HepG2 (cell line): ENCODE results near the gene LBX2. TPM values are rescaled to one million over a fixed set of nuclear protein-coding genes. Genes with fewer than 3 reads are reported as not detected.
A peak's percentile ranks its signal among the peaks of the same experiment; 100 is the strongest.

ENCODE experiments used
- ATAC-seq: fragments of 200-7000 bp; cut with Tn5 transposase; 3 replicates; pipeline ENCODE4 v1.9.1; 2020; ENCODE audit warnings: mild to moderate bottlenecking, moderate library complexity
- BruUV-seq: library from RNA; stranded (reverse); fragments of 400-500 nt; replicated peaks from 2 replicates; lab custom pipeline; 2021; lab: Mats Ljungman, UMichigan
- CTCF ChIA-PET: fragments of 300-600 bp; formaldehyde crosslinking; extraction: SDS; loops from one replicate; lab custom pipeline; 2021; ENCODE audit warnings: low total read pairs, inconsistent platforms, low intra/inter-chr PET ratio; lab: Yijun Ruan, JAX
- POLR2A ChIA-PET: fragments of 350-600 bp; sonication (Branson Sonifier 250); formaldehyde crosslinking; loops from one replicate; lab custom pipeline; 2020; ENCODE audit warnings: antibody characterized with exemption, inconsistent platforms; lab: Yijun Ruan, JAX
- DNase-seq: peaks from one replicate; pipeline ENCODE4 v3.0.0-alpha.2; 2015; ENCODE audit warnings: low spot score
- FAIRE-seq: peaks from 3 replicates; lab custom pipeline; 2011; peaks lifted over from hg19 to GRCh38; lab: Jason Lieb, UNC
- H2AFZ ChIP-seq: one replicate; pipeline ENCODE4 v1.6.1; 2011; ENCODE audit warnings: low read length, inconsistent platforms
- H3K27ac ChIP-seq: fragments of 300-600 bp; 3 replicates; pipeline ENCODE4 v1.8.0; 2011; ENCODE audit warnings: mixed run types, mild to moderate bottlenecking, mixed read lengths, low read length, inconsistent platforms; ENCODE audit not compliant: insufficient read depth; ENCODE audit errors: extremely low read length
- H3K27me3 ChIP-seq, 2 experiments: fragments of 200-600 bp in 1 of 2; 2 replicates in 1 of 2; 3 replicates in 1 of 2; pipeline versions ENCODE4 v1.6.0 to v1.8.0; 2011; ENCODE audit warnings: low read length in 2 of 2, mild to moderate bottlenecking in 2 of 2, moderate library complexity in 2 of 2, inconsistent platforms in 1 of 2; ENCODE audit not compliant: insufficient read depth in 2 of 2, control insufficient read depth in 1 of 2
- H3K36me3 ChIP-seq, 2 experiments: fragments of 200-600 bp in 1 of 2; replicated peaks in 1 of 2; 2 replicates in 1 of 2; 3 replicates in 1 of 2; pipeline versions ENCODE4 v1.5.1 to v1.8.0; 2011; ENCODE audit warnings: low read length in 2 of 2, inconsistent platforms in 1 of 2; ENCODE audit not compliant: insufficient read depth in 2 of 2, control insufficient read depth in 1 of 2
- H3K4me1 ChIP-seq: 2 replicates; pipeline ENCODE4 v1.5.1; 2012; ENCODE audit warnings: low read length, inconsistent platforms; ENCODE audit not compliant: insufficient read depth
- H3K4me2 ChIP-seq: 2 replicates; pipeline ENCODE4 v1.6.0; 2011; ENCODE audit warnings: low read depth, low read length, inconsistent platforms
- H3K4me3 ChIP-seq, 3 experiments: fragments of 200-600 bp in 1 of 3; sonication (generic), shearing (Covaris generic) in 1 of 3; replicated peaks in 1 of 3; 2 replicates each; pipeline ENCODE4 v1.5.1; 2011 to 2016; ENCODE audit warnings: low read length in 3 of 3, inconsistent platforms in 2 of 3, low read depth in 2 of 3, mild to moderate bottlenecking in 2 of 3, control low read depth in 1 of 3, mixed read lengths in 1 of 3; ENCODE audit not compliant: insufficient read depth in 1 of 3
- H3K79me2 ChIP-seq: one replicate; pipeline ENCODE4 v1.6.1; 2011; ENCODE audit warnings: low read length, inconsistent platforms; ENCODE audit not compliant: insufficient read depth
- H3K9ac ChIP-seq: 2 replicates; pipeline ENCODE4 v1.6.0; 2011; ENCODE audit warnings: mild to moderate bottlenecking, low read depth, low read length, inconsistent platforms; ENCODE audit not compliant: insufficient read depth
- H3K9me3 ChIP-seq: 2 replicates; pipeline ENCODE4 v1.5.1; 2012; ENCODE audit warnings: mild to moderate bottlenecking, low read length
- H4K20me1 ChIP-seq: 2 replicates; pipeline ENCODE4 v1.6.0; 2011; ENCODE audit warnings: inconsistent platforms, mild to moderate bottlenecking, low read length, moderate library complexity; ENCODE audit not compliant: insufficient read depth
- DBP ChIP-seq: sonication (generic); formaldehyde crosslinking; IDR thresholded peaks from 2 replicates; pipeline ENCODE4 v1.4.0; 2020; ENCODE audit warnings: missing genetic modification reagents; ENCODE audit errors: not compliant biosample characterization
- DRAP1 ChIP-seq: IDR thresholded peaks from 2 replicates; pipeline ENCODE4 v1.6.1; 2016; ENCODE audit warnings: missing genetic modification reagents, missing compliant biosample characterization
- FOXP4 ChIP-seq: sonication (generic); formaldehyde crosslinking; IDR thresholded peaks from 2 replicates; pipeline ENCODE4 v1.4.0; 2020; ENCODE audit warnings: missing genetic modification reagents
- PHF21A ChIP-seq: sonication (generic); formaldehyde crosslinking; IDR thresholded peaks from 2 replicates; pipeline ENCODE4 v1.5.0; 2020; ENCODE audit warnings: mild to moderate bottlenecking, missing genetic modification reagents
- PRPF4 ChIP-seq: fragments of 200-400 bp; formaldehyde crosslinking; IDR thresholded peaks from 2 replicates; pipeline ENCODE4 v1.6.1; 2016; ENCODE audit warnings: low read length, low read depth; ENCODE audit not compliant: poor library complexity, severe bottlenecking
- SALL1 ChIP-seq: sonication (generic); formaldehyde crosslinking; IDR thresholded peaks from 2 replicates; pipeline ENCODE4 v1.8.0; 2022; ENCODE audit warnings: mild to moderate bottlenecking, missing genetic modification reagents
- SYNCRIP ChIP-seq: fragments of 200-400 bp; formaldehyde crosslinking; IDR thresholded peaks from 2 replicates; pipeline ENCODE4 v1.6.1; 2018; ENCODE audit warnings: mild to moderate bottlenecking, low read depth, low read length; ENCODE audit not compliant: insufficient read depth
- ZMYM2 ChIP-seq: sonication (generic); formaldehyde crosslinking; IDR thresholded peaks from 2 replicates; pipeline ENCODE4 v1.8.0; 2022; ENCODE audit warnings: mild to moderate bottlenecking, missing genetic modification reagents
- ZNF280B ChIP-seq: sonication (generic); formaldehyde crosslinking; IDR thresholded peaks from 2 replicates; pipeline ENCODE4 v1.5.0; 2020; ENCODE audit warnings: missing genetic modification reagents, mild to moderate bottlenecking, borderline replicate concordance
- ZNF33A ChIP-seq: sonication (generic); formaldehyde crosslinking; IDR thresholded peaks from 2 replicates; pipeline ENCODE4 v1.5.1; 2020; ENCODE audit warnings: missing genetic modification reagents, mild to moderate bottlenecking, moderate library complexity, borderline replicate concordance
- ZNF644 ChIP-seq: IDR thresholded peaks from 2 replicates; pipeline ENCODE4 v1.6.1; 2016; ENCODE audit warnings: low read depth
- ZNF780A ChIP-seq: sonication (generic); formaldehyde crosslinking; IDR thresholded peaks from 2 replicates; pipeline ENCODE4 v1.8.0; 2022; ENCODE audit warnings: mild to moderate bottlenecking, missing genetic modification reagents, moderate library complexity
- WGBS: methylation state at CpG from one replicate; pipeline ENCODE4 v1.1.6; 2017; ENCODE audit warnings: low lambda C conversion rate; 5-methylcytosine and 5-hydroxymethylcytosine counted together
- in situ Hi-C: cut with HindIII; loops from 2 replicates; pipeline ENCODE4 v1.10.0; 2017; ENCODE audit warnings: low pct_unique_long_range_greater_than_20kb; ENCODE audit not compliant: extremely low pct_ligation_motif_present
- intact Hi-C: fragments of 100-400 bp; cut with micrococcal nuclease; formaldehyde crosslinking; loops from one replicate; pipeline ENCODE4 v1.10.0; 2022; ENCODE audit not compliant: unreplicated experiment
- polyA plus RNA-seq, 8 experiments: library from polyadenylated mRNA; depleted of rRNA in 3 of 8; stranded (reverse) in 7 of 8; unstranded in 1 of 8; fragments of >200 nt; fragmentation: Illumina TruSeq in 4 of 8; extraction: Trizol in 4 of 8; gene quantifications; 2 replicates each; pipeline versions ENCODE4 v1.2.1 to v1.2.3, GENCODE V29; 2011 to 2016; ENCODE audit warnings: low read depth in 4 of 8, missing spikeins in 1 of 8, mixed read lengths in 1 of 8; ENCODE audit not compliant: insufficient read depth in 1 of 8
- total RNA-seq, 5 experiments: library from RNA; depleted of rRNA; stranded (reverse); fragments of >200 nt; fragmentation: Illumina TruSeq; extraction: Trizol; gene quantifications; 2 replicates each; pipeline ENCODE4 v1.2.3, GENCODE V29; 2016; ENCODE audit warnings: low read depth in 1 of 5
- TF ChIP-seq, protein P1 (sequence below): IDR thresholded peaks from 2 replicates; pipeline ENCODE4 v1.6.1; 2016; ENCODE audit warnings: low read depth, missing genetic modification reagents, missing compliant biosample characterization

Gene LBX2
- total and polyA plus RNA-seq, 2 of the 13 experiments (the other 11 are each of a cell fraction or from before 2014, with no cell fraction given): 6.4 to 8.1 TPM

DNA sequence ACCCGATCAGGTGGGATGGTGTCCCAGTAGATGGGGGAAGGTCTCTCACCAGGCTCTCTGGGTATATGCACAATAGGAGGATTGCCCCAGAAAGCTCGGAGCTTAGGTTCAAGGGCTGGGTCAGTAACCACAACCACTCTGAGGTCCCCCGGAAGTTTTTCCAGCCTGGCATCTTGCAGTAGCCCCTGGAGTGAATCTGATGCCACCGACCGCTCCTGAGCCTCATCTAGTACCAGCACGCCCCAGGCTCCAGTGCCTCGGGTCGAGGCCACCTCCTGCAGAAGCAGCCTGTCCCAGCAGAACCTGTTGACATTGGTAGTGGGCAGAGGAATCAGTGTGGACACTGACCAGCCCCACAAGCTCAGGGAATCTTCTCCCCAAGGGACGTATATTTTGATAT lies 24.6 kb upstream of the LBX2 start:
- H4K20me1 ChIP-seq: no peaks in the 10 kb centered on the region
- H3K79me2 ChIP-seq: peaks cover 40% of the 10 kb centered on the region
- no peak overlapping the region for H3K4me2 ChIP-seq
- H3K27me3 ChIP-seq: no peaks in the 10 kb centered on the region; a peak in 1 of 5 replicates
- no peak for ATAC-seq
- no peak for DNase-seq
- H3K36me3 ChIP-seq: peaks cover 23 to 48% of the 10 kb centered on the region in 2 experiments
- FAIRE-seq: no peak
- H3K4me3 ChIP-seq: no peak overlapping the region
- ChIA-PET CTCF (no interaction called here), POLR2A (interaction anchor here (1.2 kb wide), 1 partner anchor 20 kb away, joined by 3 read pairs; no protein-coding TSS in a partner anchor)
- no peak overlapping the region for H3K27ac ChIP-seq
- H2AFZ ChIP-seq: no peak overlapping the region
- H3K9me3 ChIP-seq: no peaks in the 10 kb centered on the region
- H3K4me1 ChIP-seq: peaks cover 59% of the 10 kb centered on the region
- no peak overlapping the region for H3K9ac ChIP-seq
- in situ Hi-C loops: no loop called here
- WGBS: 97% methylated on average over 9 of the region's 9 CpGs
- intact Hi-C loops: no loop called here
- BruUV-seq: no TSS peak
- no peak for TF ChIP-seq PRPF4
- 0 out of 2 replicates have a peak, but pooled peaks have one; percentile 13 for TF ChIP-seq PHF21A (CRISPR knock-in tag)
- TF ChIP-seq ZNF280B (CRISPR knock-in tag): no peak
- TF ChIP-seq ZNF33A: no peak
- TF ChIP-seq SYNCRIP: no peak
- peak; percentile 21; the same call in 1 of the 2 replicates for TF ChIP-seq SALL1 (CRISPR knock-in tag)
- TF ChIP-seq, protein P1, sequence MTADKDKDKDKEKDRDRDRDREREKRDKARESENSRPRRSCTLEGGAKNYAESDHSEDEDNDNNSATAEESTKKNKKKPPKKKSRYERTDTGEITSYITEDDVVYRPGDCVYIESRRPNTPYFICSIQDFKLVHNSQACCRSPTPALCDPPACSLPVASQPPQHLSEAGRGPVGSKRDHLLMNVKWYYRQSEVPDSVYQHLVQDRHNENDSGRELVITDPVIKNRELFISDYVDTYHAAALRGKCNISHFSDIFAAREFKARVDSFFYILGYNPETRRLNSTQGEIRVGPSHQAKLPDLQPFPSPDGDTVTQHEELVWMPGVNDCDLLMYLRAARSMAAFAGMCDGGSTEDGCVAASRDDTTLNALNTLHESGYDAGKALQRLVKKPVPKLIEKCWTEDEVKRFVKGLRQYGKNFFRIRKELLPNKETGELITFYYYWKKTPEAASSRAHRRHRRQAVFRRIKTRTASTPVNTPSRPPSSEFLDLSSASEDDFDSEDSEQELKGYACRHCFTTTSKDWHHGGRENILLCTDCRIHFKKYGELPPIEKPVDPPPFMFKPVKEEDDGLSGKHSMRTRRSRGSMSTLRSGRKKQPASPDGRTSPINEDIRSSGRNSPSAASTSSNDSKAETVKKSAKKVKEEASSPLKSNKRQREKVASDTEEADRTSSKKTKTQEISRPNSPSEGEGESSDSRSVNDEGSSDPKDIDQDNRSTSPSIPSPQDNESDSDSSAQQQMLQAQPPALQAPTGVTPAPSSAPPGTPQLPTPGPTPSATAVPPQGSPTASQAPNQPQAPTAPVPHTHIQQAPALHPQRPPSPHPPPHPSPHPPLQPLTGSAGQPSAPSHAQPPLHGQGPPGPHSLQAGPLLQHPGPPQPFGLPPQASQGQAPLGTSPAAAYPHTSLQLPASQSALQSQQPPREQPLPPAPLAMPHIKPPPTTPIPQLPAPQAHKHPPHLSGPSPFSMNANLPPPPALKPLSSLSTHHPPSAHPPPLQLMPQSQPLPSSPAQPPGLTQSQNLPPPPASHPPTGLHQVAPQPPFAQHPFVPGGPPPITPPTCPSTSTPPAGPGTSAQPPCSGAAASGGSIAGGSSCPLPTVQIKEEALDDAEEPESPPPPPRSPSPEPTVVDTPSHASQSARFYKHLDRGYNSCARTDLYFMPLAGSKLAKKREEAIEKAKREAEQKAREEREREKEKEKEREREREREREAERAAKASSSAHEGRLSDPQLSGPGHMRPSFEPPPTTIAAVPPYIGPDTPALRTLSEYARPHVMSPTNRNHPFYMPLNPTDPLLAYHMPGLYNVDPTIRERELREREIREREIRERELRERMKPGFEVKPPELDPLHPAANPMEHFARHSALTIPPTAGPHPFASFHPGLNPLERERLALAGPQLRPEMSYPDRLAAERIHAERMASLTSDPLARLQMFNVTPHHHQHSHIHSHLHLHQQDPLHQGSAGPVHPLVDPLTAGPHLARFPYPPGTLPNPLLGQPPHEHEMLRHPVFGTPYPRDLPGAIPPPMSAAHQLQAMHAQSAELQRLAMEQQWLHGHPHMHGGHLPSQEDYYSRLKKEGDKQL (CRISPR knock-in tag): no peak
- no peak for TF ChIP-seq ZMYM2
- TF ChIP-seq DRAP1 (CRISPR knock-in tag): no peak
- TF ChIP-seq FOXP4 (CRISPR knock-in tag): no peak
- no peak for TF ChIP-seq DBP (CRISPR knock-in tag)
- no peak for TF ChIP-seq ZNF780A
- TF ChIP-seq ZNF644 (CRISPR knock-in tag): no peak
